HEK293 (cell line): ENCODE data around the gene PI3.
A peak's percentile ranks its signal among the peaks of the same experiment; 100 is the strongest.

Experiments used
- CTCF ChIA-PET: fragments of 350-600 bp; formaldehyde crosslinking; extraction: SDS; loops from one replicate; lab custom pipeline; 2021; ENCODE audit warnings: antibody characterized with exemption; lab: Yijun Ruan, JAX
- POLR2A ChIA-PET: fragments of 300-600 bp; formaldehyde crosslinking; extraction: SDS; loops from one replicate; lab custom pipeline; 2020; ENCODE audit warnings: antibody characterized with exemption, inconsistent platforms; lab: Yijun Ruan, JAX
- H3K27ac ChIP-seq: fragments of 200-500 bp; sonication (Bioruptor generic); 2 replicates; pipeline ENCODE4 v1.5.1; 2014; ENCODE audit warnings: low read depth, low read length, control low read depth, inconsistent platforms; ENCODE audit errors: extremely low read depth
- H3K36me3 ChIP-seq, 2 experiments: fragments of 200-500 bp in 1 of 2; sonication (Bioruptor generic) in 1 of 2; 1 replicate in 1 of 2; 2 replicates in 1 of 2; pipeline ENCODE4 v1.5.1; 2014 to 2017; ENCODE audit warnings: inconsistent platforms in 2 of 2, low read length in 2 of 2; ENCODE audit not compliant: control insufficient read depth in 2 of 2, insufficient read depth in 1 of 2
- H3K4me1 ChIP-seq: fragments of 200-500 bp; sonication (Bioruptor generic); 2 replicates; pipeline ENCODE4 v1.5.1; 2014; ENCODE audit warnings: mild to moderate bottlenecking, low read length, inconsistent platforms; ENCODE audit not compliant: control insufficient read depth, insufficient read depth
- H3K4me3 ChIP-seq: 2 replicates; pipeline ENCODE4 v1.5.1; 2011; ENCODE audit warnings: low read depth, mild to moderate bottlenecking, control low read depth, low read length, moderate library complexity
- H3K9me3 ChIP-seq: fragments of 200-500 bp; sonication (Bioruptor generic); 2 replicates; pipeline ENCODE4 v1.5.1; 2014; ENCODE audit warnings: low read depth, low read length, inconsistent platforms; ENCODE audit not compliant: control insufficient read depth, insufficient read depth
- BCL6B ChIP-seq: fragments of 450-650 bp; formaldehyde crosslinking; IDR thresholded peaks from 2 replicates; pipeline ENCODE4 v1.5.1; 2017; ENCODE audit warnings: missing biosample characterization, missing genetic modification characterization
- HOXD13 ChIP-seq: sonication (generic); formaldehyde crosslinking; IDR thresholded peaks from 2 replicates; pipeline ENCODE4 v1.8.0; 2022; ENCODE audit warnings: missing genetic modification reagents, borderline replicate concordance
- PRDM10 ChIP-seq: fragments of 450-650 bp; formaldehyde crosslinking; IDR thresholded peaks from 2 replicates; pipeline ENCODE4 v1.5.1; 2016; ENCODE audit warnings: missing biosample characterization, missing genetic modification characterization
- PRDM4 ChIP-seq: fragments of 450-650 bp; formaldehyde crosslinking; IDR thresholded peaks from 2 replicates; pipeline ENCODE4 v1.5.1; 2017; ENCODE audit warnings: missing biosample characterization, missing genetic modification characterization
- ZNF112 ChIP-seq: fragments of 450-650 bp; formaldehyde crosslinking; IDR thresholded peaks from 2 replicates; pipeline ENCODE4 v1.5.0; 2017; ENCODE audit warnings: missing biosample characterization, missing genetic modification characterization
- ZNF211 ChIP-seq: fragments of 450-650 bp; formaldehyde crosslinking; IDR thresholded peaks from 2 replicates; pipeline ENCODE4 v1.5.1; 2016; ENCODE audit warnings: low read depth, missing biosample characterization, missing genetic modification characterization
- ZNF398 ChIP-seq: fragments of 450-650 bp; formaldehyde crosslinking; IDR thresholded peaks from 2 replicates; pipeline ENCODE4 v1.5.1; 2017; ENCODE audit warnings: missing biosample characterization, missing genetic modification characterization
- ZNF449 ChIP-seq: fragments of 450-650 bp; formaldehyde crosslinking; IDR thresholded peaks from 2 replicates; pipeline ENCODE4 v1.5.1; 2017; ENCODE audit warnings: missing biosample characterization, mild to moderate bottlenecking, missing genetic modification characterization, moderate library complexity
- ZNF558 ChIP-seq: fragments of 450-650 bp; formaldehyde crosslinking; IDR thresholded peaks from 2 replicates; pipeline ENCODE4 v1.5.1; 2016; ENCODE audit warnings: missing biosample characterization, missing genetic modification characterization
- ZNF692 ChIP-seq: fragments of 450-650 bp; formaldehyde crosslinking; IDR thresholded peaks from 2 replicates; pipeline ENCODE4 v1.5.1; 2016; ENCODE audit warnings: missing biosample characterization, missing genetic modification characterization

Gene PI3

GRCh38 chr20:45157962-45158361, 16.7 kb upstream of the PI3 start:
- Histone ChIP-seq H3K27ac (no peak overlapping the region), H3K36me3 (no peaks in the 10 kb centered on the region), H3K4me1 (no peaks in the 10 kb centered on the region), H3K9me3 (no peaks in the 10 kb centered on the region; the same call in 1 of the 2 replicates), H3K4me3 (no peak overlapping the region)
- POLR2A ChIA-PET: interaction anchor here (0.6 to 0.7 kb wide), 2 partner anchors 119 to 197 kb away, joined by 3 read pairs; partner anchors contain the start of gene TOMM34
- CTCF ChIA-PET: interaction anchor here (1.1 to 1.7 kb wide), 4 partner anchors 11 to 161 kb away, joined by 3 to 7 read pairs (median 3); no protein-coding TSS in a partner anchor
- TF ChIP-seq ZNF449 (tag by site-specific recombination): no peak
- TF ChIP-seq PRDM10: peak; percentile 44; the same call in 1 of the 2 replicates
- no peak for TF ChIP-seq ZNF558 (tag by site-specific recombination)
- TF ChIP-seq ZNF692 (tag by site-specific recombination): 0 out of 2 replicates have a peak, but pooled peaks have one; percentile 24
- TF ChIP-seq ZNF112 (tag by site-specific recombination): no peak
- TF ChIP-seq PRDM4 (tag by site-specific recombination): peak; percentile 86
- no peak for TF ChIP-seq ZNF211
- no peak for TF ChIP-seq HOXD13
- peak; percentile 89 for TF ChIP-seq BCL6B (tag by site-specific recombination)
- no peak for TF ChIP-seq ZNF398 (tag by site-specific recombination)
- TF ChIP-seq, all 188 proteins: peak for 4
